ENCODE results near the gene OR7D2. TPM values are rescaled to one million over a fixed set of nuclear protein-coding genes. Genes with fewer than 3 reads are reported as not detected.

Gene OR7D2
- total and polyA plus RNA-seq, 2 experiments from 2014 or later = not detected

GRCh38 chr19:9166846-9167245 lies 11.9 kb upstream of the OR7D2 start:
- peaks cover 54% of the 10 kb centered on the region for H3K9me3 Mint-ChIP-seq
- Histone ChIP-seq H3K4me2 (no peak overlapping the region), H3K36me3 (ENCODE audit: insufficient read depth) (peaks cover 27% of the 10 kb centered on the region), H3F3A (replicated peaks; ENCODE audit: low read depth) (no peaks in the 10 kb centered on the region), H3K4me3 (no peak overlapping the region), H3K4me1 (ENCODE audit: insufficient read depth) (no peaks in the 10 kb centered on the region), H3K79me2 (replicated peaks; ENCODE audit: insufficient read depth) (peaks cover 9% of the 10 kb centered on the region), H3K27me3 (ENCODE audit: insufficient read depth) (no peaks in the 10 kb centered on the region), H3K27ac (ENCODE audit: low read depth) (no peak overlapping the region), H2AFZ (no peak overlapping the region), H3K9me2 (ENCODE audit: insufficient read depth) (no peaks in the 10 kb centered on the region), H4K20me1 (replicated peaks; ENCODE audit: insufficient read depth) (0 out of 2 replicates have a peak, but pooled peaks cover 7% of the 10 kb centered on the region)
- no peak overlapping the region for H3K27ac Mint-ChIP-seq
- no peaks in the 10 kb centered on the region for H3K4me1 Mint-ChIP-seq
- no peak overlapping the region for H3K4me3 Mint-ChIP-seq
- no peak for DNase-seq (ENCODE audit: low spot score)
- no peak for TF ChIP-seq JUNB (IDR thresholded peaks at IDR 0.05; ENCODE audit: unreplicated experiment)
- ATAC-seq = no peak
- H3K27me3 Mint-ChIP-seq (ENCODE audit: insufficient read depth, low read depth, poor library complexity) = no peaks in the 10 kb centered on the region
- H3K36me3 Mint-ChIP-seq (ENCODE audit: low read depth) = peaks cover 59% of the 10 kb centered on the region

DNA sequence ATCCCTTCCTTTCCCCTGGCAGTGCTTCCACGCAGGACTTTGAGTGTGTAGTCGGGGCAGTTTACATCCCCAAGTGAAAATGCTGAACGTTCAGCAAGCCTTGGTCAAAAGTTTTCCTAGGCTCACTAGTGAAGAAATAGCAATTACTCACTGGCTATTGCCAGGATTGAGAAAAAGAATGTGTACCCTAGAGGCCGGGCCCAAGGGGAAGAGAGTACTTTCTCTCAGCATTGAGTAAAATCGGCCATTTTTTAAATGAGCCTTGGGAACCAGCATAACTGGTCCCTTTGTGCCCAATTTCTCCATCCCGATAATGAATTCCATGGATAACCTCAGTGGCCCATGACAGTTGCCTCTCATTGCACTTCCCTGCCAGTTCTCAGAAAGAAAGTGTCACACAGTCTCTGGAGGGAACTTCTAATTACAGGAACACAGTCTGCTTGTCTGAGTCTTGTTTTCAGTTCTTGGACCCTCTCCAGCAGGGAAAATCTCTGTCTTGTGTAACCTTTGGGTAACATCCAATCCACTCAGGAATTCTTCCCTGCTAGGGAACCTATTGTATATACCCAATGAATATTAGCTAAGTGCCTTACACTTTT lies 7.3 kb upstream of the OR7D2 start:
- H3K4me3 Mint-ChIP-seq = no peak overlapping the region
- no peak overlapping the region for H3K27ac ChIP-seq (ENCODE audit: low read depth)
- no peaks in the 10 kb centered on the region for H3K4me1 ChIP-seq (ENCODE audit: insufficient read depth)
- H3K9me2 ChIP-seq (ENCODE audit: insufficient read depth) = no peaks in the 10 kb centered on the region
- H3K27me3 Mint-ChIP-seq (ENCODE audit: insufficient read depth, low read depth, poor library complexity) = no peaks in the 10 kb centered on the region
- no peak overlapping the region for H3K27ac Mint-ChIP-seq
- peaks cover 28% of the 10 kb centered on the region for H3K36me3 Mint-ChIP-seq (ENCODE audit: low read depth)
- H2AFZ ChIP-seq = no peak overlapping the region
- H3K4me1 Mint-ChIP-seq = no peaks in the 10 kb centered on the region
- no peaks in the 10 kb centered on the region for H3K36me3 ChIP-seq (ENCODE audit: insufficient read depth)
- ATAC-seq = no peak
- no peak overlapping the region for H3K4me3 ChIP-seq
- H3K4me2 ChIP-seq = no peak overlapping the region
- no peaks in the 10 kb centered on the region for H4K20me1 ChIP-seq (replicated peaks; ENCODE audit: insufficient read depth)
- no peaks in the 10 kb centered on the region for H3F3A ChIP-seq (replicated peaks; ENCODE audit: low read depth)
- no peak for DNase-seq (ENCODE audit: low spot score)
- no peaks in the 10 kb centered on the region for H3K79me2 ChIP-seq (replicated peaks; ENCODE audit: insufficient read depth)
- H3K27me3 ChIP-seq (ENCODE audit: insufficient read depth) = no peaks in the 10 kb centered on the region
- peaks cover 76% of the 10 kb centered on the region for H3K9me3 Mint-ChIP-seq
- TF ChIP-seq ETS1 (IDR thresholded peaks at IDR 0.05) (no peak), STAT1 (IDR thresholded peaks at IDR 0.05; ENCODE audit: unreplicated experiment) (no peak), ZNF462 (CRISPR knock-in tag; IDR thresholded peaks at IDR 0.05) (no peak), CTCF (conservative IDR thresholded peaks at IDR 0.05; ENCODE audit: low read depth in 2 of 2) (no peak), JUNB (IDR thresholded peaks at IDR 0.05; ENCODE audit: unreplicated experiment) (no peak), NANOG (IDR thresholded peaks at IDR 0.05; ENCODE audit: borderline replicate concordance) (no peak), EZH2phosphoT487 (IDR thresholded peaks at IDR 0.05; ENCODE audit: unreplicated experiment) (no peak), ZNF114 (CRISPR knock-in tag; IDR thresholded peaks at IDR 0.05) (no peak)
- TF ChIP-seq, protein P1, sequence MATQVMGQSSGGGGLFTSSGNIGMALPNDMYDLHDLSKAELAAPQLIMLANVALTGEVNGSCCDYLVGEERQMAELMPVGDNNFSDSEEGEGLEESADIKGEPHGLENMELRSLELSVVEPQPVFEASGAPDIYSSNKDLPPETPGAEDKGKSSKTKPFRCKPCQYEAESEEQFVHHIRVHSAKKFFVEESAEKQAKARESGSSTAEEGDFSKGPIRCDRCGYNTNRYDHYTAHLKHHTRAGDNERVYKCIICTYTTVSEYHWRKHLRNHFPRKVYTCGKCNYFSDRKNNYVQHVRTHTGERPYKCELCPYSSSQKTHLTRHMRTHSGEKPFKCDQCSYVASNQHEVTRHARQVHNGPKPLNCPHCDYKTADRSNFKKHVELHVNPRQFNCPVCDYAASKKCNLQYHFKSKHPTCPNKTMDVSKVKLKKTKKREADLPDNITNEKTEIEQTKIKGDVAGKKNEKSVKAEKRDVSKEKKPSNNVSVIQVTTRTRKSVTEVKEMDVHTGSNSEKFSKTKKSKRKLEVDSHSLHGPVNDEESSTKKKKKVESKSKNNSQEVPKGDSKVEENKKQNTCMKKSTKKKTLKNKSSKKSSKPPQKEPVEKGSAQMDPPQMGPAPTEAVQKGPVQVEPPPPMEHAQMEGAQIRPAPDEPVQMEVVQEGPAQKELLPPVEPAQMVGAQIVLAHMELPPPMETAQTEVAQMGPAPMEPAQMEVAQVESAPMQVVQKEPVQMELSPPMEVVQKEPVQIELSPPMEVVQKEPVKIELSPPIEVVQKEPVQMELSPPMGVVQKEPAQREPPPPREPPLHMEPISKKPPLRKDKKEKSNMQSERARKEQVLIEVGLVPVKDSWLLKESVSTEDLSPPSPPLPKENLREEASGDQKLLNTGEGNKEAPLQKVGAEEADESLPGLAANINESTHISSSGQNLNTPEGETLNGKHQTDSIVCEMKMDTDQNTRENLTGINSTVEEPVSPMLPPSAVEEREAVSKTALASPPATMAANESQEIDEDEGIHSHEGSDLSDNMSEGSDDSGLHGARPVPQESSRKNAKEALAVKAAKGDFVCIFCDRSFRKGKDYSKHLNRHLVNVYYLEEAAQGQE (IDR thresholded peaks at IDR 0.05; ENCODE audit: unreplicated experiment) = no peak
